Mucosa of descending colon (tissue), 3 donors: ENCODE results near the gene CDHR4. TPM values are rescaled to one million over a fixed set of nuclear protein-coding genes. Genes with fewer than 3 reads are reported as not detected.
"Not testable (repeated sequence)": the region's sequence is repeated elsewhere in the genome, so short reads cannot be mapped to it uniquely, and the experiment has no call there.

Source experiments
- ATAC-seq: fragments of 200-7000 bp; cut with Tn5 transposase; one replicate; pipeline ENCODE4 v1.9.1; 2020; ENCODE audit warnings: mild to moderate bottlenecking, moderate library complexity
- DNase-seq, 3 donors: peaks; one replicate each; pipeline ENCODE4 v3.0.0-alpha.2; 2020
- H3K36me3 ChIP-seq: fragments of 200-600 bp; one replicate; pipeline ENCODE4 v1.8.0; 2021; ENCODE audit warnings: low read depth, mild to moderate bottlenecking
- H3K4me1 ChIP-seq: fragments of 200-600 bp; one replicate; pipeline ENCODE4 v1.8.0; 2021; ENCODE audit warnings: low read depth, mild to moderate bottlenecking
- H3K4me3 ChIP-seq: fragments of 200-600 bp; one replicate; pipeline ENCODE4 v1.8.0; 2021; ENCODE audit warnings: mild to moderate bottlenecking
- H3K9me3 ChIP-seq: fragments of 200-600 bp; one replicate; pipeline ENCODE4 v1.8.0; 2021; ENCODE audit warnings: mild to moderate bottlenecking
- CTCF ChIP-seq: fragments of 200-600 bp; IDR thresholded peaks from one replicate; pipeline ENCODE4 v1.8.0; 2022; ENCODE audit warnings: antibody characterized with exemption, mild to moderate bottlenecking
- intact Hi-C, 2 donors: fragments of 100-400 bp; cut with DNase I in 1 of 2; cut with micrococcal nuclease in 1 of 2; formaldehyde crosslinking; loops; one replicate each; pipeline versions ENCODE4 v1.11.0 to v1.11.1; 2022; cut with DNase I, micrococcal nuclease
- total RNA-seq, 3 donors: library from RNA; stranded (reverse); fragmentation: NEBNext Ultra II Directional in 2 of 3; extraction: Animal tissue kit (Norgen Biotek cat#: 25700) in 2 of 3; gene quantifications; one replicate each; pipeline versions ENCODE4 v1.2.1 to v1.2.4, GENCODE V29; 2021 to 2023
- donor health status: DM: no; HTN: no; CAD: no; lungs with moderate emphysema.
- donor health status: DM: no; HTN: no; CAD: no.
- donor health status: DM: no; HTN: yes; CAD: no.

Gene CDHR4
- total RNA-seq, 3 donors from 2014 or later, result 0.38 TPM; not detected in 2

- H3K9me3 ChIP-seq, result no peaks in the 10 kb centered on the region
- H3K4me1 ChIP-seq, result no peaks in the 10 kb centered on the region
- no peak for TF ChIP-seq CTCF
- peak; percentile 12 for ATAC-seq
- peak in 1 of 3 donors; percentile 29 for DNase-seq
- no peak overlapping the region for H3K4me3 ChIP-seq
- intact Hi-C loops, result loop anchor here in 1 of 2 donors (5.0 kb wide), 1 partner anchor 39 kb away; the partner anchor contains the start of gene INKA1
- no peaks in the 10 kb centered on the region for H3K36me3 ChIP-seq
Measured at GRCh38 chr3:49841126-49841696, 41.5 kb upstream of the CDHR4 start.

GRCh38 chr3:49840388-49840787, 40.7 kb upstream of the CDHR4 start:
- Histone ChIP-seq H3K9me3 (no peaks in the 10 kb centered on the region), H3K4me1 (no peaks in the 10 kb centered on the region), H3K36me3 (no peaks in the 10 kb centered on the region), H3K4me3 (no peak overlapping the region)
- TF ChIP-seq CTCF, result no peak
- DNase-seq (no peak), ATAC-seq (no peak)
- intact Hi-C loops, result loop anchor here in 1 of 2 donors (5.0 kb wide), 1 partner anchor 38 kb away; the partner anchor contains the start of gene INKA1

GRCh38 chr3:49839193-49839809, 39.6 kb upstream of the CDHR4 start:
- Histone ChIP-seq H3K9me3 (no peaks in the 10 kb centered on the region), H3K4me3 (no peak overlapping the region), H3K4me1 (no peaks in the 10 kb centered on the region), H3K36me3 (no peaks in the 10 kb centered on the region)
- intact Hi-C loops, result loop anchor here in 1 of 2 donors (5.0 kb wide), 1 partner anchor 37 kb away; the partner anchor contains the start of gene INKA1
- DNase-seq (peak; percentile 73 to 88 (median 84)), ATAC-seq (peak; percentile 93)
- peak; percentile 76 for TF ChIP-seq CTCF

- Histone ChIP-seq H3K4me3 (no peak overlapping the region), H3K9me3 (no peaks in the 10 kb centered on the region), H3K36me3 (no peaks in the 10 kb centered on the region), H3K4me1 (no peaks in the 10 kb centered on the region)
- no peak for ATAC-seq
- intact Hi-C loops, result no loop called here
- no peak for DNase-seq
- no peak for TF ChIP-seq CTCF
Measured at GRCh38 chr3:49831341-49831740, 31.7 kb upstream of the CDHR4 start.

GRCh38 chr3:49826016-49826415, 26.3 kb upstream of the CDHR4 start:
- ATAC-seq, result no peak
- Histone ChIP-seq H3K9me3 (no peaks in the 10 kb centered on the region), H3K36me3 (no peaks in the 10 kb centered on the region), H3K4me1 (no peaks in the 10 kb centered on the region), H3K4me3 (no peak overlapping the region)
- TF ChIP-seq CTCF, result no peak
- intact Hi-C loops, result no loop called here
- DNase-seq, result no peak

- not testable (repeated sequence) for ATAC-seq
Measured at GRCh38 chr3:49823131-49823530, 23.5 kb upstream of the CDHR4 start.

More at GRCh38 chr3:49823131-49823530, 23.5 kb upstream of the CDHR4 start:
- H3K4me1 ChIP-seq, H3K4me3 ChIP-seq, DNase-seq, H3K36me3 ChIP-seq, H3K9me3 ChIP-seq, intact Hi-C loops: not testable (repeated sequence)
